ENCODE measurements around the gene INO80C. TPM values are rescaled to one million over a fixed set of nuclear protein-coding genes. Genes with fewer than 3 reads are reported as not detected.

The INO80C gene
- total RNA-seq, 1 donor = 11.5 TPM

DNA sequence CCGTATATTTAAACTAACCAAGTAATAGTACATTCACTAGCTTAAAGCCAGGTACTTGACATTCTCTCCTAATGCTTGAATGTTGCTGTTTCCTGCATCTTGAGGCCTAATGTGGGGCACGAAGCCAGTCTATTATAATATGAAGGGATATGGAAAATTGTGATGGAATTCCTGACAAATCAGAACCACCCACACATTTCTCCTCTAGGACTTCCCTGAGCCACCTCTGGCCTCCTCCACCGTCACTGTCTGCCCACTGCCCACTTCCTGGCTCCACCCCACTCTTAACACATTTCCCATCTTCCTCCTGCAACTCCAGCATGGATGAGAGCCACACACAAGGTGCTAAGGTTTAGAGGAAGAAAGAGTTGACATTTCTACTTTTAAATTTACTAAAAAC lies 19.0 kb upstream of the INO80C start:
- Histone ChIP-seq H3K4me3 (ENCODE audit: low read length) (no peak overlapping the region), H3K4me1 (ENCODE audit: insufficient read depth, low read length) (no peaks in the 10 kb centered on the region), H3K27me3 (ENCODE audit: insufficient read depth, low read length) (no peaks in the 10 kb centered on the region), H3K9me3 (ENCODE audit: low read depth, low read length) (no peaks in the 10 kb centered on the region)

GRCh38 chr18:35516351-35516750 lies 18.6 kb upstream of the INO80C start:
- H3K4me3 ChIP-seq (ENCODE audit: low read length) = no peak overlapping the region
- no peaks in the 10 kb centered on the region for H3K27me3 ChIP-seq (ENCODE audit: insufficient read depth, low read length)
- no peaks in the 10 kb centered on the region for H3K9me3 ChIP-seq (ENCODE audit: low read depth, low read length)
- H3K4me1 ChIP-seq (ENCODE audit: insufficient read depth, low read length) = no peaks in the 10 kb centered on the region

- H3K4me1 ChIP-seq (ENCODE audit: insufficient read depth, low read length) = no peaks in the 10 kb centered on the region
- no peaks in the 10 kb centered on the region for H3K27me3 ChIP-seq (ENCODE audit: insufficient read depth, low read length)
- no peaks in the 10 kb centered on the region for H3K9me3 ChIP-seq (ENCODE audit: low read depth, low read length)
- no peak overlapping the region for H3K4me3 ChIP-seq (ENCODE audit: low read length)
Measured at GRCh38 chr18:35515460-35516130, 17.8 kb upstream of the INO80C start.

DNA sequence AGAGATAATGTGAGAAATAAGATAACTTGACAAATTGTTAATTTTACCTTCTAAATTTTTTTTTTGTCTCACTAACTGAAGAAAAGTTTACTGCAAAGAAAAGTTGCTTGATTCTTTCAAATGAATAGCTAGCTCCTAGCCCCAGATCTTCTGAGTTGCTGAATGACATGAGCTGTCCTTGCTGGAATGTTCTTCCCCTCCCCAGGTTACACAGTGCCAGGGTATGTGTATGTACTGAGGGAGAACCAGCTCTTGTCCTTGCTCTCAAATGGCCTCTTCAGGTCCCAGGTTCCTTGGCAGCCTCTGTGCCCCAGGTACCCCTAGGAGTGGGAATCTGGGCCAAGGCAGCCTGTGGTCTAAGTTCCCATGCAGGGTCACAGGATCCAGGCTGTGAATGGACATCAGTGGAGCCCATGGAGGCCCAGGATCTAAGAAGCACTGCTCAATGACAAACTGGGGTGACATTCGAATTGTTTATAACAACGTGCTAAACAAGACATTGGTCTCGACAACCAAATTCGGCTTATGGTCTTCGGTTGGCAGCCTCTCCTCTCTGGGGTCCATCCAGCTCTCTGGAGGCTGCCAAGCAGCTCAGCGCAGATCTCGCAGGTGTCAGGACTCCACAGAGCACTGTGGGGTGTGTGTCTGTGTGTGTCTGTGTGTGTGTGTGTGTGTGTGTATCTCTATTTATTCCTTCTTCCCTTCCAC lies 17.1 kb upstream of the INO80C start:
- Histone ChIP-seq H3K27me3 (ENCODE audit: insufficient read depth, low read length) (no peaks in the 10 kb centered on the region), H3K9me3 (ENCODE audit: low read depth, low read length) (no peaks in the 10 kb centered on the region), H3K4me1 (ENCODE audit: insufficient read depth, low read length) (no peaks in the 10 kb centered on the region), H3K4me3 (ENCODE audit: low read length) (no peak overlapping the region)

DNA sequence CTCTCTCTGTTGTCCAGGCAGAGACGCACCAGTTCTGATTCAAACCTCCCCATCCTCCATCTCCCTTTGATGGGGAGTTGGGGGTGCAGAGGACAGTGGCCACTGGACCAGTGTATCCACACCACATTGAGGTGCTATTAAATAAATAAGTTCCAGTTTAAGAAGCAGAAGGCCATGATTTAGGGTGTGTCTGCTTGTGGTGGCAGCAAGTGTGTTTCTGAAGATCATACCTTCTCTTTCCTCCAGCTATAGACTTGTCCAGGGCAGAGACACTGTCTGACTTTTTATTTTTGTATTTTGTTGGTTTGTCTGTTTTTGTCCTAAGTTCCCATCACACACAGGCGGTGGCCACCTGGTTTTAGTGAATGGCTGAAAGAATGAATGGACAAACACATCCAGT lies 16.5 kb upstream of the INO80C start:
- no peaks in the 10 kb centered on the region for H3K9me3 ChIP-seq (ENCODE audit: low read depth, low read length)
- no peak overlapping the region for H3K4me3 ChIP-seq (ENCODE audit: low read length)
- H3K27me3 ChIP-seq (ENCODE audit: insufficient read depth, low read length) = no peaks in the 10 kb centered on the region
- H3K4me1 ChIP-seq (ENCODE audit: insufficient read depth, low read length) = no peaks in the 10 kb centered on the region

GRCh38 chr18:35513181-35513936 lies 15.6 kb upstream of the INO80C start:
- Histone ChIP-seq H3K4me3 (ENCODE audit: low read length) (no peak overlapping the region), H3K9me3 (ENCODE audit: low read depth, low read length) (no peaks in the 10 kb centered on the region), H3K27me3 (ENCODE audit: insufficient read depth, low read length) (no peaks in the 10 kb centered on the region)

GRCh38 chr18:35512761-35513160 lies 15.0 kb upstream of the INO80C start:
- H3K4me1 ChIP-seq (ENCODE audit: insufficient read depth, low read length) = no peaks in the 10 kb centered on the region
- no peaks in the 10 kb centered on the region for H3K27me3 ChIP-seq (ENCODE audit: insufficient read depth, low read length)
- no peak overlapping the region for H3K4me3 ChIP-seq (ENCODE audit: low read length)
- H3K9me3 ChIP-seq (ENCODE audit: low read depth, low read length) = no peaks in the 10 kb centered on the region

More at GRCh38 chr18:35513181-35513936, 15.6 kb upstream of the INO80C start:
- no peaks in the 10 kb centered on the region for H3K4me1 ChIP-seq (ENCODE audit: insufficient read depth, low read length)

- Histone ChIP-seq H3K4me1 (ENCODE audit: insufficient read depth, low read length) (no peaks in the 10 kb centered on the region), H3K9me3 (ENCODE audit: low read depth, low read length) (no peaks in the 10 kb centered on the region), H3K27me3 (ENCODE audit: insufficient read depth, low read length) (no peaks in the 10 kb centered on the region), H3K4me3 (ENCODE audit: low read length) (no peak overlapping the region)
Measured at GRCh38 chr18:35511833-35512232, 14.1 kb upstream of the INO80C start.

DNA sequence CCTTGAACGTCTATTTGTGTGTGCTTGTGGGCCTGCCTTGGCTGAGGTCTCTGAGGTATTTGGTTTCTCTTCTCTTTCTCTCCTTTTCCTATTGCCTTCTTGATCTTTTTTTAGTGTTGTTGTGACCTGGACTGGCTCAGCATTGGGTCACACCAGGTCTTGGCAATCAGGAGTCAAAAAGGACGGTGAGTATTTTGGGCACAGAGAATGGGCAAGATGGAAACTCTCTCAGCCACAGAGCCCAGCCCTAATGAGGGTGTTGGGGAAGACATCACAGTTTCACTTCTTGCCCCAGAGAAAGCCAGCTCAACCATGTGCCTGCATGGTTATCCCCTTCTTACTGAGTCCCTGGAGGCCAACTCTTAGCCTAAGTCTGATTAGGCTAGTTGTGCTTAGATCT lies 13.7 kb upstream of the INO80C start:
- H3K27me3 ChIP-seq (ENCODE audit: insufficient read depth, low read length) = no peaks in the 10 kb centered on the region
- no peaks in the 10 kb centered on the region for H3K9me3 ChIP-seq (ENCODE audit: low read depth, low read length)
- H3K4me1 ChIP-seq (ENCODE audit: insufficient read depth, low read length) = no peaks in the 10 kb centered on the region
- no peak overlapping the region for H3K4me3 ChIP-seq (ENCODE audit: low read length)

DNA sequence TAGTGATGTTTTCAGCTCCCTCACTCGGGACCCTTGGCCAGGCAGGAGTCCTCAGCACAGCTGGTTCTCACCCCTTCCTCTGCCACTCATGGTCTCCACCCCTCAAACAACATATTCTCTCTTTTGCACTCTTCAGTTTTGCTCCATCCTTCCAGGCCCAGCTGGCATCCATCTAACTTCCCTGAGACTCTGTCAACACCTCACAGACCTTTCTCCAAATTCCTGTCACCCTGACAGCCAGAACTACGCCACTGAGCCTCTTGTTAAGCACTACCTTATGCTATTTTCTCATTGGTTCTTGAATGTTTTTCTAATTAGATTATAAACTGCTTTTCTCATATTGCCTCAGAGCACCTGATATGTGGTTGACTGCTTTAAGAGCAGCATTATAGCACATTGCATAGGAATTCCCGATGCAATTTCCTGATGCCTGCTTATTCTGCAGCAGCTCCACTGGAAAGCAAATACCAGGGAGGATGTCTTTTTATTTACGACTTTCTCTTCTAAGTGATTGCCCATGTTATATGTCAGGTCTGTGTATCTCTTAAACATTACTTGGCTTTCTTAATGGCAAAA lies 12.4 kb upstream of the INO80C start:
- H3K27me3 ChIP-seq (ENCODE audit: insufficient read depth, low read length) = no peaks in the 10 kb centered on the region
- no peaks in the 10 kb centered on the region for H3K4me1 ChIP-seq (ENCODE audit: insufficient read depth, low read length)
- H3K9me3 ChIP-seq (ENCODE audit: low read depth, low read length) = no peaks in the 10 kb centered on the region
- H3K4me3 ChIP-seq (ENCODE audit: low read length) = no peak overlapping the region

DNA sequence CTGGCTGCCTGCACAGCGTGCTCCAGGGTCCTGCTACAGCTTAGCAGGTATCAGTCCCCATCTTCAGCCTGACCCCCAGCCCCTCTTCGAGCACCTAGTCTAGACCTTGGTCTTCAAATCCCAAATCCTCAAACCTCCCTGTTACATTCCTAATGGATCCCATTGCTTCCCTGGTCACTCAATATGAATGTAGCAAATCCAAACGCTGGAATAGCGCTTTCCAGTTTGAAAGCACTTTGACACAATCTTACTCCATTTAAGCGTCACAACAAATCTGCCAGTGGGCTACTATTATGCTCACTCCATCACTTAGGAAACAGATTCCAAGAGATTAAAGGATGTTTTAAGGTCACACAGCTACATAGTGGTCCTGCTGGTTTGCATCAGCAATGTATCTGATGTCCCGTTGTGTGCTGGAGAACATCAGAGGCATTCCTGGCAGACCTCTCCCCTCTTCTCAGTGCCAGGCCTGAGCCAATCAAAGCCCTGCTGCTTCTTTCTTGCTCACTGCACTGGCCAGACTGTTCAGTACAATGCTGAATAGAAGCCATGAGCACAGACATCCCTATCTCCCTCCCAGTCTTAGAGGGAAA lies 11.1 kb upstream of the INO80C start:
- H3K4me3 ChIP-seq (ENCODE audit: low read length) = no peak overlapping the region
- H3K4me1 ChIP-seq (ENCODE audit: insufficient read depth, low read length) = no peaks in the 10 kb centered on the region

GRCh38 chr18:35508030-35508429 lies 10.3 kb upstream of the INO80C start:
- no peaks in the 10 kb centered on the region for H3K9me3 ChIP-seq (ENCODE audit: low read depth, low read length)

More for the DNA sequence above, 11.1 kb upstream of the INO80C start:
- no peaks in the 10 kb centered on the region for H3K27me3 ChIP-seq (ENCODE audit: insufficient read depth, low read length)
- no peaks in the 10 kb centered on the region for H3K9me3 ChIP-seq (ENCODE audit: low read depth, low read length)

GRCh38 chr18:35507623-35508022 lies 9.9 kb upstream of the INO80C start:
- Histone ChIP-seq H3K27me3 (ENCODE audit: insufficient read depth, low read length) (no peaks in the 10 kb centered on the region), H3K9me3 (ENCODE audit: low read depth, low read length) (no peaks in the 10 kb centered on the region), H3K4me3 (ENCODE audit: low read length) (no peak overlapping the region), H3K4me1 (ENCODE audit: insufficient read depth, low read length) (no peaks in the 10 kb centered on the region)

More at GRCh38 chr18:35508030-35508429, 10.3 kb upstream of the INO80C start:
- H3K4me1 ChIP-seq (ENCODE audit: insufficient read depth, low read length) = no peaks in the 10 kb centered on the region
- no peaks in the 10 kb centered on the region for H3K27me3 ChIP-seq (ENCODE audit: insufficient read depth, low read length)
- no peak overlapping the region for H3K4me3 ChIP-seq (ENCODE audit: low read length)

DNA sequence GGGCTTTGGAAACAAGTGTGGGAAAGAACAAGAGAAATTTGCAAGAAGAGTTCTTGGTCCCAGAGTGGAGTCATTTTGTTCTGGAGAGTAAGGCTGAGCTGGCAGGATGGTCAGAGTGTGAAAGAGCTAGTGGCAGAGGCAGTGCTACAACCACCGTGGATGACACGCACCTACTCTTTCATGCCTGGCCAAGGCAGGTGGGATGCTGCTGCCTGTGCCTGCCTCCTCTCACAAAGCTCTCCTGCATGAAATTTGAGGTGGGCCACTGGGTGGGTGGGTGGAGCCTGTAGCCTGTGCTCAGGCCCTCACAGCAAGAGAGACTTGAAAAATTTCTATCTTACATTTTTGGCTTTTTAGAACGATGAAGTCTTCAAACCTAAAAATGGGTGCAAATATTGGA lies 9.4 kb upstream of the INO80C start:
- Histone ChIP-seq H3K27me3 (ENCODE audit: insufficient read depth, low read length) (no peaks in the 10 kb centered on the region), H3K4me3 (ENCODE audit: low read length) (no peak overlapping the region), H3K9me3 (ENCODE audit: low read depth, low read length) (no peaks in the 10 kb centered on the region), H3K4me1 (ENCODE audit: insufficient read depth, low read length) (peaks cover 4% of the 10 kb centered on the region)
